HG03025 (cell line): Measurements from ENCODE around the gene ZCCHC7.

ENCODE experiments used
- ATAC-seq: cut with Tn5 transposase; IDR thresholded peaks from one replicate; pipeline ENCODE4 v1.9.1; 2021; ENCODE audit warnings: mild to moderate bottlenecking, moderate library complexity; ENCODE audit not compliant: unreplicated experiment, low FRiP score

ZCCHC7 gene

DNA sequence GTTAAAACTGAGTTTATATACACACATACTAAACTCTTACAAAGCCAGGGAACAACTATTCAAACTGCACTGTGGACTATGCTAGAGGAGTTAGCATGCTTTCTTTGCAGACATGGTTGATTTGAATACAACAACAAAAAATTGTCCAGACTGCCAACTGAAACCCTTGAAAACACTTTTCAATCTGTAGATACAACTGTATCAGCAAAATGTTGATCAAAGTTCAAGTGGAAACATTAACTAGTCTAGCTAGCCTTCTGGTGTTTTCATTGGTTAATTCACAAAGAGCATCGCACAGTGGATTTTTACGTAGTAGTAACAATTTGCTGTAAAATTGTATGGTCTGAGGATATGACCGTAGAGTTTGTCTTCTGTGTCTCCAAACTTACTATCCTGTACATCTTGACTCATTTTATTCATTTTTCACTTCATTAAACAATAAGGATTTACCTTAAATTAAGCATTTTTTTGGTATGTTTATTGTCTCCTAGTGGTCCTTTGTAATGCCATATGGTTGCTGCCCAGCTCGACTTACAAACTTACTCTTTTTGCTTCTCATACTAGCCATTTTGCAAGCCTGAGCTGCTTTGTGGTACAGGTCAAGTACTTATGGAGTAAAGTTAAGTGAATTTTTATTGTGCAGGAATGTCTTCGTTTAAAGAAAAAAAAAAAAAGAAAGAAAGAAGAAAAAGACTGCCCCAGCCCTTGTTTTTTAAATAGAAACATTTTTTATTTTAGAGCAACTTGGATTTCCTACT is 123.4 kb downstream of the ZCCHC7 start:
- ATAC-seq: no peak

DNA sequence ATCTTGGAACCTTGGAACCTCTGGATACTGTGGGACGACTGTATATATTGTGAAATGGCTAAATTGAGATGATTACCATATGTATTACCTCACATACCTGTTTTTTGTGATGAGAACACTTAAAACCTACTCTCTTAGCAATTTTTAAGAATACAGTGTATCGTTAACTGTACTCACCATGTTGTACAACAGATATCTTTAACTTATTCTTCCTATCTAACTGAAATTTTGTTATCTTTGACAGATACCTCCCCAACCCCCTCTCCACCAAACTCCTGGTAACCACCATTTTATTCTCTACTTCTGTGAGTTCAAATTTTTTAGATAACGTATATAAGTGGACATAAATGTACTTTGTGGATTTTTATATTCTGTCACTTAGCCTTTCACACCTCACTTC is 126.5 kb downstream of the ZCCHC7 start:
- ATAC-seq: no peak

DNA sequence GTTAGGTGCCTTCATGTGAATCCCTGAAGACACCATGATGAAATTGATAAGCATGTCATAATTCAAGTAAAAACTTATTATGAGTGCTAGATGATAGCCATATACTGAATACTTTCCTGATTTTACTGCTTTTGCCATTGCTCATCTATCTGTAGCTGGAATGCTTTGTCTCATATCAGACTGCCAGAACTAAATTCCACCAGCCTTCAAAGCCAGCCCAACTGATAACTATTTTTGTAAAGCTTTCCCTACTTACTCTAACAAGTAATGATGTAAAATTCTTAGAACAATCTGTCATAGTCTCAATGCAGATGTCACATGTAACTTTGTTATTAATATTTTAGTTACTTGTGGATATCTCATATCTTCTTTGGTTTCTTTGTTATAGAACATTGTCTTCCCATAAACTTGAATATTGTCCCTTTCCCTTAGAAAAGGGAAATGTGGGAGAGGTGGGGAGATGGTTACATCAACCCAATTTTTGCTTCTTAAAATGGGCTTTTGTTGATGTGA is 128.3 kb downstream of the ZCCHC7 start:
- ATAC-seq: no peak

DNA sequence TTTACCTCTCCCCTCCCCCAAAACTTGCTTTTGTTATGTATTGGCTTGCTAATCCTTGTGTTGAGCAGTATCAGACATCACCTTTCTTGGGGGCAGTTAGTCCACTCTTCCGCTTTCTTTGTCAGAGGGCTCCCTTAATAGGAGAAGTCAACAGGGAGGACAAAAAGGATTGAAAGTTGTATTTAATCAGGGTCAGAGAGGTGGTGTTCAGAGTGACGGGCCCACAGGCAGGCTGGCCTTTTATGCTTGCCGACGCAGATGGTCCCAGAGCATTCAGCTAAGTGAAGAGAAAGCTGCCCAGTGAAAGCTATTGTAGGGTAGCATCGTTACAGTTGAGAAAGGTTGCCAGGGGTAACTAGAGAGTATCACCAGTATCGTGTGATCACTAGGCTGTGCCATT is 131.1 kb downstream of the ZCCHC7 start:
- ATAC-seq: no peak

- ATAC-seq: no peak
Measured at GRCh38 chr9:37253377-37253937, 133.1 kb downstream of the ZCCHC7 start.

DNA sequence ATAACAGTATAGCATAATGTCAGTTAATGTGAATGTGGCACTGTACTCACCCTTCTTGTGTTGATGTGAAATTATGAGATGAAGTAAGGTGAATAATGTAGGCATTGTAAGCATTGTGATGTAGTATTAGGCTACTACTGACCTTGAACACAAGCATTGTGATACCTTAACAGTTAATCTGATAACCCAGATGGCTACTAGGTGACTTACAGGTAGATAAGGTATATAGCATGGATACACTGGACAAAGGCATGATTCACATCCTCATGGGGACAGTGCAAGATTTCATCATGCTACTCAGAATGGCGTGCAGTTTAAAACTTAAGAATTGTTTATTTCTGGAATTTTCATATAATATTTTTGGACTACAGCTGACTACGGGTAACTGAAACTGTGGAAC is 134.8 kb downstream of the ZCCHC7 start:
- no peak for ATAC-seq

GRCh38 chr9:37255944-37256862 is 135.8 kb downstream of the ZCCHC7 start:
- ATAC-seq: no peak

GRCh38 chr9:37259951-37260350 is 139.6 kb downstream of the ZCCHC7 start:
- no peak for ATAC-seq

- no peak for ATAC-seq
Measured at GRCh38 chr9:37262410-37262809, 142.0 kb downstream of the ZCCHC7 start.

- no peak for ATAC-seq
Measured at GRCh38 chr9:37264539-37264938, 144.2 kb downstream of the ZCCHC7 start.

GRCh38 chr9:37266630-37267029 is 146.3 kb downstream of the ZCCHC7 start:
- no peak for ATAC-seq

GRCh38 chr9:37269221-37269620 is 148.8 kb downstream of the ZCCHC7 start:
- no peak for ATAC-seq

DNA sequence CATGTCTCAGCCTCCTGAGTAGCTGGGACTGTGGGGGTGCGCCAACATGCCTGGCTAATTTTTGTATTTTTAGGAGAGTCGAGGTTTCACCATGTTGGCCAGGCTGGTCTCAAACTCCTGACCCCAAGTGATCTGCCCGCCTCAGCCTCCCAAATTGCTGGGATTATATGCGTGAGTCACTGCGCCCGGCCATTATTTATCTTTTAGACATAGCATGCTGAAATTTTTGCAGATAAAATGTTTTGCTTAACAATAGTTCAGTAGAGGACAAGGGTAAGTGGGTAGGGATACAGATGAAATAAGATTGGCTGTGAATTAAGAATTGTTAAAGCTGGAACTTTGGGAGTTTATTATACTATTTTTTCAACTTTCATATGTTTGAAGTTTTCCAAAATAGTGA is 151.3 kb downstream of the ZCCHC7 start:
- ATAC-seq: no peak

- ATAC-seq: no peak
Measured at GRCh38 chr9:37273595-37273994, 153.2 kb downstream of the ZCCHC7 start.

DNA sequence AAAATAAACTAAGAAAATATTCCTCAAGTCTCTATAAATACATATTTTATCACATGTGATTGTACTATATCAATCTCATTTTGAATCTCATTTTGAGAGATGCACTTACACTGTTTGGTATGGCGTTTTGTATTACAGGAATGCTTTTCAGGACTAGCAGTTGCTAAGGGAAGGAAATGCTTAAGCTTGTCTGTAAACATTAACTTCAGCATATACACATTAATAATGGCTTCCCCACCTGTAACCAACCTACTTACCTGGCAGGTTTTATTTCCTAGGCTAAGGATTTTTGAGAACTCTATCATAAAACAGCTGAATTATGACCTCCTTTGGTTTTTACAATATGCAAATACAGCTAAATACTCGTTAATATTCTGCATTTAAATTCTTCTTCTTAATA is 161.2 kb downstream of the ZCCHC7 start:
- ATAC-seq: no peak

- no peak for ATAC-seq
Measured at GRCh38 chr9:37283730-37284325, 163.5 kb downstream of the ZCCHC7 start.

DNA sequence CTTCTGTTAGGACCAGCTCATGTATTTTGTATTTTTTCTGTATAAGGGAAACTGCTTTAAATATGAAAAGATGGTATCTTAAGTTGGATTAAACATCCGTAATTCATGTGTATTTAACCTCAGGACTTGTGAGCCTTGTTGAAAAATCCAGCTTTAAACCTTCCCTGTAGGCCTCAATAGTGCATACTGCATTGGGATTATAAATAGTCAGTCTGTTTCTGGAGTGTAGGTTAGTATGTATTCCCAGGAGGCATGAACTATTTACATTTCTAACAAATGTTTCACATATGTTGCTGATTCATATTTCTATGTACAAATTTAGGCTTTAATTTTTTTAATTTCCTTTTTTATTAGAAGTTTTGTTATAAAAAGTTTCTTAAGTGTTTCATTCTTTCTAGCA is 164.3 kb downstream of the ZCCHC7 start:
- no peak for ATAC-seq

DNA sequence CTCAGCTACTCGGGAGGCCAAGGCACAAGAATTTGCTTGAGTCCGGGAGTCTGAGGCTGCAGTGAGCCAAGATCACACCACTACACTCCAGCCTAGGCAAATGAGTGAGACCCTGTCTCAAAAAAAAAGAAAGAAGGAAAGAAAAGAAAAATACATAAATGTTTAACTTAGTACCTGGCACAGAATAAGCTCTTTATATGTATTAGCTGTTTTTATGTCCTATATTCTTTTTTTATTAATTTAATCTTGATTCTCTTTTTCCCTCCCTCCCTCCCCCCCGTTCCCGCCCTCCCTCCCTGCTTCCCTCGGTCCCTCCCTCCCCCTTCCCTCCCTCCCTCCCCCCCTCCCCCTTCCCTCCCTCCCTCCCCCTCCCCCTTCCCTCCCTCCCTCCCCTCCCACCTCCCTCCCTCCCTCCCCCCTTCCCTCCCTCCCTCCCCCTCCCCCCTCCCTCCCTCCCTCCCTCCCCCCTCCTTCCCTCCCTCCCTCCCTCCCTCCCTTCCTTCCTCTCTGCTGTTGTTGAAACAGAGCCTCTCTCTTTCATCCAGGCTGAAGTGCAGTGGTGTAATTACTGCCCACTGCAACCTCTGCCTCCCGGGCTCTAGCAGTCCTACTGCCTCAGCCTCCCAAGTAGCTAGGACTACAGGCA is 166.3 kb downstream of the ZCCHC7 start:
- no peak for ATAC-seq

DNA sequence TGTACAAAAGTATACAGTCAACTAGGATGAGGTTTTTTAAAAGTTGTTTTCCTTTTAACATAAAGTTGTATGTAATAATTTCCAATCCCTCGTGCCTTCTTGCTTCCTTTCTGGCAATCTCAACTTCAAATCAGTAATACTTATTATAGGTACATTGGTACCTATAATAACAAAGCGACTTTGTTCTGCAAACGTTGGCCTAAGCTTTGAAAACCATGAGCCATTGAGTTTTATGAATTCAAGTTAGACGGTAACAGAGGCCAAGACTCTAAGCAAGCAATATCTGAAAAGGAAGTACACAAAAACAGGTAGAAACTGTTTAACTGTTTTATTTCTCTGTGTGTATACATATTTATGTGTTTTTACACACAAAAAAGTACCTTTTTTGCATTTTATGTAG is 166.9 kb downstream of the ZCCHC7 start:
- ATAC-seq: no peak

DNA sequence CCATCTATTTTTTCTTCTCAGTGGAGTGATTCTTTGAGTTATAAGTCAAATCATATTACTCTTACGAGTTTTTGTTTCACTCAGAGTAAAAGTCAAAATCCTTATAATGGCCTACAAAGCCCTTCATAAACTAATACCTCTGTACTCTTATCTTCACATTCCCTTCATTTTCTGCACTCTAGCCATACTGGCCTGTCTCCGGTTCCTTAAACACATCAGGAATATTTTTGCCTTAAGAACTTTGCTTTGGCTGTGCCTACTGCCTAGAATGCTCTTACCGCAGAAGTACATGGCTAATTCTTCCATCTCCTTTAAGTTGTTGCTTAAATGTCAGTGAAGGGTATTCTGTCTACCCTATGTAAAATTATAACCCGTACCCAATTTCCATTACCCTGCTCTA is 169.3 kb downstream of the ZCCHC7 start:
- ATAC-seq: no peak
